Stomach (tissue), 19 donors: ENCODE data around the gene RIBC2. TPM values are rescaled to one million over a fixed set of nuclear protein-coding genes. Genes with fewer than 3 reads are reported as not detected.
"Not testable (repeated sequence)": the region's sequence is repeated elsewhere in the genome, so short reads cannot be mapped to it uniquely, and the experiment has no call there.

Experiments used
- DNase-seq, 2 donors: peaks; one replicate each; pipeline versions ENCODE4 v3.0.0 to v3.0.0-alpha.2; 2013 to 2019
- H3K27ac ChIP-seq, 5 donors: fragments of 200-600 bp in 4 of 5; sonication (generic) in 4 of 5; one replicate each; pipeline ENCODE4 v1.5.1; 2013 to 2019; ENCODE audit warnings: mild to moderate bottlenecking in 1 of 5, moderate library complexity in 1 of 5
- H3K27me3 ChIP-seq, 3 donors: fragments of 200-600 bp; sonication (generic); one replicate each; pipeline ENCODE4 v1.5.1; 2017 to 2019; ENCODE audit warnings: mixed run types in 1 of 3
- H3K36me3 ChIP-seq, 4 donors: fragments of 200-600 bp; sonication (generic); 1 replicate in 3 of 4; 2 replicates in 1 of 4; pipeline ENCODE4 v1.5.1; 2016 to 2019
- H3K4me1 ChIP-seq, 4 donors: fragments of 200-600 bp; sonication (generic); one replicate each; pipeline ENCODE4 v1.5.1; 2016 to 2019
- H3K4me3 ChIP-seq, 4 donors: fragments of 200-600 bp; sonication (generic) in 3 of 4; one replicate each; pipeline ENCODE4 v1.5.1; 2016 to 2019; ENCODE audit warnings: mild to moderate bottlenecking in 1 of 4
- H3K9me3 ChIP-seq, 4 donors: fragments of 200-600 bp; sonication (generic); one replicate each; pipeline ENCODE4 v1.5.1; 2016 to 2019
- EP300 ChIP-seq: sonication (generic); formaldehyde crosslinking; IDR thresholded peaks from one replicate; pipeline ENCODE4 v1.6.1; 2017; ENCODE audit warnings: antibody characterized with exemption
- POLR2A ChIP-seq, 4 donors: fragments of 450-650 bp; IDR thresholded peaks; one replicate each; pipeline ENCODE4 v1.6.1; 2016; ENCODE audit warnings: antibody characterized with exemption in 4 of 4, control low read depth in 2 of 4, mild to moderate bottlenecking in 1 of 4, moderate library complexity in 1 of 4
- POLR2AphosphoS5 ChIP-seq, 3 donors: sonication (generic); formaldehyde crosslinking; IDR thresholded peaks; one replicate each; pipeline ENCODE4 v1.6.1; 2016; ENCODE audit warnings: antibody characterized with exemption in 3 of 3
- WGBS, 5 donors: extraction: QIAGEN DNeasy Blood & Tissue Kit in 3 of 5; methylation state at CpG; one replicate each; pipeline versions ENCODE4 v1.1.5 to v1.1.7; 2013 to 2018; 5-methylcytosine and 5-hydroxymethylcytosine counted together
- intact Hi-C: fragments of 100-400 bp; cut with DNase I; formaldehyde crosslinking; loops from one replicate; pipeline ENCODE4 v1.15.1; 2023; ENCODE audit warnings: low total_unique reads
- long read RNA-seq, 10 donors: transcript quantifications; one replicate each; lab custom pipeline, GENCODE V29; 2026
- polyA plus RNA-seq, 3 donors: library from polyadenylated mRNA; stranded (reverse); fragments of 200-250 nt; gene quantifications; one replicate each; pipeline ENCODE4 v1.2.3, GENCODE V29; 2013
- total RNA-seq, 5 donors: library from RNA; depleted of rRNA; stranded (reverse); fragments of >200 nt; gene quantifications; one replicate each; pipeline versions ENCODE4 v1.1.0 to v1.2.3, GENCODE V29; 2014 to 2016
- TF ChIP-seq, protein P1 (sequence below), 7 experiments: fragments of 450-650 bp in 4 of 7; fragments of 200-600 bp in 3 of 7; sonication (generic) in 3 of 7; IDR thresholded peaks; one replicate each; pipeline ENCODE4 v1.5.1; 2016 to 2019; ENCODE audit warnings: antibody characterized with exemption in 7 of 7, control low read depth in 2 of 7, mild to moderate bottlenecking in 1 of 7
- donor health status: healthy with polysubstance abuse.
- donor health status: Bipolar disorder and iron deficiency.
- donor health status: healthy.

The RIBC2 gene
- total RNA-seq = 10 to 100 TPM in 1 of 5 donors, 1 to 10 TPM in 1, under 1 TPM in 2, not detected in 1; 0.45 to 13.0 (median 2.9) TPM
- under 1 TPM; 0.56 to 0.88 (median 0.76) TPM for polyA plus RNA-seq
- long read RNA-seq, donor 1 = 0 reads
- long read RNA-seq, donor 2 = 0 reads
- long read RNA-seq, donor 3 = 0 reads
- long read RNA-seq, donor 4 = 0 reads
- long read RNA-seq, donor 5 = 0 reads
- long read RNA-seq, donor 6 = 0 reads
- long read RNA-seq, donor 7 = 0 reads
- long read RNA-seq, donor 8 = 0 reads
- long read RNA-seq, donor 9 = 0 reads
- long read RNA-seq, donor 10 = 0 reads

DNA sequence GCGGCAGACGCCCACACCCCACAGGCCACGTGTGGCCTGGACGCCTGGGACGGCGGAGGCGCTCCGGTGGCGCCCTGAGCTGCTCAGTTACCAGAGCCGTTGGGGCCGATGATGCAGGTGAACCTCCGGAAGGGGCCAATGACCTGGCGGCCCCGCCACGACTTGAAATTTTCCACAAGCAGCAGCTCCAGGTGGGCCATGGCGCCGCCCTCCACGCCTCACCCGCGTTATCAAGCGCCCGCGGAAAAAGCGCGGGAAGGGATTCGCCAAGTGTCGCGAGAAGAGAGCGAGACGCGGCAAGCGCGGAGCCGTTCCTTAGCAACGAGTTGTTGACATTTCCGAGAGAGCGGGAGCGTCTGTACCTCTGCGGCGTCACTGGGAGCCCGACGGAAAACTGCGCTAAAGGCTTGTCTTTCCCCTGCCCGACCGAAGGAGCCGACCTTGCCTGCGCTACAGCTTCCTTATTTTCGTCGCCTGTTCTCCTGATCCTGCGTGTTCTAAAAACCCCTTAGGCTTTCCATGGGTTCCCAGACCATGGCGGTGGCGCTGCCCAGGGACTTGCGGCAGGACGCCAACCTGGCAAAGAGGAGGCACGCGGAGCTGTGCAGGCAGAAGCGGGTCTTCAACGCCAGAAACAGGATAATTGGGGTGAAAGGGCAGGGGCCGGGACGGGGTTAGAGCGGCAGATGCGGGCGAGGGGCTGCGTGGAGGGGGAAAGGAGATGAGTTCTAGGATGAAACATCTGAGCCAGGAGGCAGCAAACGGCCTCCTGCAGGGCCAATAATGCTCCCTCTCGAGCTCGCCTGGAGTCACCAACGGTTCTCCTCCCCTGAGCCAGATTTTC lies at the start of gene RIBC2, which contains the start of gene SMC1B:
TSS of gene RIBC2 (plus strand) at position 326 of the 844 bp plus-strand sequence. CDS start at position 520, 194 bp downstream.
TSS of gene SMC1B (minus strand) at position 232 of the 844 bp plus-strand sequence. CDS start at position 200, 32 bp downstream.
- H3K4me3 ChIP-seq = peak within 1 kb of the TSS; percentile 47 to 57 (median 48)
- no peaks in the 10 kb centered on the region for H3K36me3 ChIP-seq
- 11 to 13% (median 12%) methylated on average over 53 to 68 of the region's 68 CpGs for WGBS, 5 donors
- intact Hi-C loops = no loop called here
- DNase-seq = peak; percentile 80 to 94
- peaks cover 13 to 18% (median 15%) of the 10 kb centered on the region in 4 donors for H3K4me1 ChIP-seq
- TF ChIP-seq, protein P1, sequence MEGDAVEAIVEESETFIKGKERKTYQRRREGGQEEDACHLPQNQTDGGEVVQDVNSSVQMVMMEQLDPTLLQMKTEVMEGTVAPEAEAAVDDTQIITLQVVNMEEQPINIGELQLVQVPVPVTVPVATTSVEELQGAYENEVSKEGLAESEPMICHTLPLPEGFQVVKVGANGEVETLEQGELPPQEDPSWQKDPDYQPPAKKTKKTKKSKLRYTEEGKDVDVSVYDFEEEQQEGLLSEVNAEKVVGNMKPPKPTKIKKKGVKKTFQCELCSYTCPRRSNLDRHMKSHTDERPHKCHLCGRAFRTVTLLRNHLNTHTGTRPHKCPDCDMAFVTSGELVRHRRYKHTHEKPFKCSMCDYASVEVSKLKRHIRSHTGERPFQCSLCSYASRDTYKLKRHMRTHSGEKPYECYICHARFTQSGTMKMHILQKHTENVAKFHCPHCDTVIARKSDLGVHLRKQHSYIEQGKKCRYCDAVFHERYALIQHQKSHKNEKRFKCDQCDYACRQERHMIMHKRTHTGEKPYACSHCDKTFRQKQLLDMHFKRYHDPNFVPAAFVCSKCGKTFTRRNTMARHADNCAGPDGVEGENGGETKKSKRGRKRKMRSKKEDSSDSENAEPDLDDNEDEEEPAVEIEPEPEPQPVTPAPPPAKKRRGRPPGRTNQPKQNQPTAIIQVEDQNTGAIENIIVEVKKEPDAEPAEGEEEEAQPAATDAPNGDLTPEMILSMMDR (IDR thresholded peaks at IDR 0.05) = peak in 1 of 7 experiments; percentile 7
- TF ChIP-seq POLR2A (IDR thresholded peaks at IDR 0.05) (no peak), POLR2AphosphoS5 (IDR thresholded peaks at IDR 0.05) (no peak), EP300 (no peak)
- peak within 1 kb of the TSS in 3 of 5 donors; percentile 7 to 70 (median 42) for H3K27ac ChIP-seq
- no peaks in the 10 kb centered on the region for H3K9me3 ChIP-seq
- H3K27me3 ChIP-seq = peaks cover 0 to 10% (median 0%) of the 10 kb centered on the region in 3 donors

GRCh38 chr22:45366713-45367112 lies 46.8 kb upstream of the RIBC2 start:
- WGBS, 5 donors = 84 to 89% (median 85%) methylated on average over 3 of the region's 3 CpGs
- no peaks in the 10 kb centered on the region for H3K36me3 ChIP-seq
- intact Hi-C loops = no loop called here
- H3K9me3 ChIP-seq = peaks cover 0 to 17% (median 15%) of the 10 kb centered on the region in 4 donors
- no peak overlapping the region for H3K27ac ChIP-seq
- H3K4me1 ChIP-seq = no peaks in the 10 kb centered on the region
- no peaks in the 10 kb centered on the region for H3K27me3 ChIP-seq
- TF ChIP-seq, protein P1 (IDR thresholded peaks at IDR 0.05) = no peak
- TF ChIP-seq EP300 (no peak), POLR2AphosphoS5 (IDR thresholded peaks at IDR 0.05) (no peak)
- H3K4me3 ChIP-seq = no peak overlapping the region
- DNase-seq = no peak

GRCh38 chr22:45373592-45373991 lies 39.9 kb upstream of the RIBC2 start:
- H3K27ac ChIP-seq, H3K27me3 ChIP-seq, DNase-seq, H3K9me3 ChIP-seq, intact Hi-C loops, H3K4me3 ChIP-seq, H3K4me1 ChIP-seq, H3K36me3 ChIP-seq: not testable (repeated sequence)
- WGBS, 5 donors = 83 to 92% (median 89%) methylated on average over 3 of the region's 3 CpGs

- no peaks in the 10 kb centered on the region for H3K9me3 ChIP-seq
- no peak for DNase-seq
- WGBS, 5 donors = 75 to 96% (median 88%) methylated on average over 3 of the region's 3 CpGs
- H3K4me3 ChIP-seq = no peak overlapping the region
- H3K27me3 ChIP-seq = no peaks in the 10 kb centered on the region
- H3K27ac ChIP-seq = no peak overlapping the region
- H3K4me1 ChIP-seq = peaks cover 0 to 6% (median 0%) of the 10 kb centered on the region in 4 donors
- TF ChIP-seq, protein P1 (IDR thresholded peaks at IDR 0.05) = no peak
- no peak for TF ChIP-seq POLR2AphosphoS5 (IDR thresholded peaks at IDR 0.05)
- intact Hi-C loops = no loop called here
- H3K36me3 ChIP-seq = no peaks in the 10 kb centered on the region
Observed at GRCh38 chr22:45376009-45376408, 37.5 kb upstream of the RIBC2 start.
